MCF 10A (cell line): ENCODE data around the gene RBX1. TPM values are rescaled to one million over a fixed set of nuclear protein-coding genes. Genes with fewer than 3 reads are reported as not detected.

Experiments used
- BruUV-seq: library from RNA; stranded (reverse); fragments of 400-500 nt; replicated peaks from 2 replicates; lab custom pipeline; 2021; lab: Mats Ljungman, UMichigan
- CTCF ChIA-PET: fragments of 300-600 bp; sonication (Branson Sonifier 250); formaldehyde crosslinking; extraction: SDS; loops from one replicate; lab custom pipeline; 2021; ENCODE audit warnings: antibody characterized with exemption, inconsistent platforms; lab: Yijun Ruan, JAX
- POLR2A ChIA-PET: fragments of 300-600, 350-650 bp; sonication (Branson Sonifier 250); formaldehyde crosslinking; extraction: SDS; loops from one replicate; lab custom pipeline; 2020; ENCODE audit warnings: antibody characterized with exemption, inconsistent platforms; lab: Yijun Ruan, JAX
- DNase-seq: peaks from one replicate; pipeline ENCODE4 v3.0.0-alpha.2; 2018; ENCODE audit not compliant: unreplicated experiment
- H3K27ac Mint-ChIP-seq: one replicate; pipeline ENCODE4 v1.8.0; 2022; ENCODE audit warnings: mild to moderate bottlenecking, low read depth, mixed read lengths; ENCODE audit not compliant: unreplicated experiment
- H3K27me3 Mint-ChIP-seq: one replicate; pipeline ENCODE4 v1.8.0; 2022; ENCODE audit warnings: mixed read lengths; ENCODE audit not compliant: insufficient read depth, unreplicated experiment
- H3K36me3 Mint-ChIP-seq: one replicate; pipeline ENCODE4 v1.8.0; 2022; ENCODE audit warnings: mild to moderate bottlenecking, moderate library complexity, mixed read lengths; ENCODE audit not compliant: insufficient read depth, unreplicated experiment
- H3K4me1 Mint-ChIP-seq: one replicate; pipeline ENCODE4 v1.8.0; 2022; ENCODE audit warnings: mixed read lengths; ENCODE audit not compliant: insufficient read depth, unreplicated experiment
- H3K4me3 Mint-ChIP-seq: one replicate; pipeline ENCODE4 v1.8.0; 2022; ENCODE audit warnings: mild to moderate bottlenecking, moderate library complexity, mixed read lengths; ENCODE audit not compliant: unreplicated experiment
- H3K9me3 Mint-ChIP-seq: one replicate; pipeline ENCODE4 v1.8.0; 2022; ENCODE audit warnings: mixed read lengths; ENCODE audit not compliant: unreplicated experiment
- intact Hi-C: fragments of 100-400 bp; cut with micrococcal nuclease; formaldehyde crosslinking; loops from 2 replicates; pipeline ENCODE4 v1.14.1; 2022
- total RNA-seq: library from RNA; stranded (reverse); gene quantifications from 2 replicates; pipeline ENCODE4 v1.2.3, GENCODE V29; 2022
- TF ChIP-seq, protein P1 (sequence below): fragments of 200-600 bp; IDR thresholded peaks from one replicate; pipeline ENCODE4 v1.8.0; 2022; ENCODE audit warnings: antibody characterized with exemption, mild to moderate bottlenecking; ENCODE audit not compliant: unreplicated experiment

RBX1 gene
- total RNA-seq, 1 experiment from 2014 or later: 46.7 TPM

DNA sequence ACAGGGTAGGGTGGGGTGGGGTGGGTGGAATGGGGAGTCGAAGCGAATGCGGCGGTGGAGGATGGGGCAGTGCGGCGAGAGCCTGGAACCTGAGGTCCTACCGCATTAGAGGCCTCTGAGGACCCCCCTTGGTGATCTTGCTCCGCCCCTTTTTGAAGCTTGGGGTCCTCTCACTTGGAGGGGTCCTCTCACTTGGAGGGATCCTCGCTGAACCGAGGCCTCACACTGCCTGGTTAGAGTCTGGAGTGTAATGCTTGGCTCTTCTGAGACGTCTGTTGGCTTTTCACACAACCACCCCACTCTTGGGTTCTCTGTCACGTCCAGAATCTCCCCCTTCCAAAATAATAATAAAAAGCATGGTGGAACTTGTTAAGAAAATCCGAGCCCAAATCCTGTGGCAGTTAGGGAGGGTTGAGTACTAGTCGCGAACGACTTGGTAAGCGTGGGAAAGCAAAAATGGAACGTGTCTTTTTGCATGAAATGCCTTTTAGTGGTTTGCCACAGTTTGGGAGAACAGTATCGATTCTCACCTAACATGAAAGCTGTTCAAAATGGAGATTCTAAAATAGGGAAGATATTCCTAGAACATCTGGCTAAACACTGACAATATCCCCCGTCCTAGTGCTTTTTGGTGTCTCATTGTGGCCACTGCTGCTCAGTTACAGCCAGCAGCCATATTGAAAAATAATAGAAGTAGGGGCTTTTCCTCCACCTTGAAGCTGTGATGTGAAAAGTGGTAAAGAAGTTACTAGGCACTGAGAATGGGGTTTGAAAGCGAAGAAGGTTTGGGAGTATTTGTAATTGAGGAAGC is 822 bp downstream of the RBX1 start:
- intact Hi-C loops: loop anchor here (1.0 to 10.0 kb wide), 3 partner anchors 69 to 253 kb away; partner anchors contain the start of gene L3MBTL2
- POLR2A ChIA-PET: interaction anchor here (0.7 to 7.1 kb wide), 37 partner anchors 8 to 1469 kb away, joined by 3 to 231 read pairs (median 5); partner anchors contain the start of genes ATF4, EP300, PMM1 and RANGAP1
- TF ChIP-seq, protein P1, sequence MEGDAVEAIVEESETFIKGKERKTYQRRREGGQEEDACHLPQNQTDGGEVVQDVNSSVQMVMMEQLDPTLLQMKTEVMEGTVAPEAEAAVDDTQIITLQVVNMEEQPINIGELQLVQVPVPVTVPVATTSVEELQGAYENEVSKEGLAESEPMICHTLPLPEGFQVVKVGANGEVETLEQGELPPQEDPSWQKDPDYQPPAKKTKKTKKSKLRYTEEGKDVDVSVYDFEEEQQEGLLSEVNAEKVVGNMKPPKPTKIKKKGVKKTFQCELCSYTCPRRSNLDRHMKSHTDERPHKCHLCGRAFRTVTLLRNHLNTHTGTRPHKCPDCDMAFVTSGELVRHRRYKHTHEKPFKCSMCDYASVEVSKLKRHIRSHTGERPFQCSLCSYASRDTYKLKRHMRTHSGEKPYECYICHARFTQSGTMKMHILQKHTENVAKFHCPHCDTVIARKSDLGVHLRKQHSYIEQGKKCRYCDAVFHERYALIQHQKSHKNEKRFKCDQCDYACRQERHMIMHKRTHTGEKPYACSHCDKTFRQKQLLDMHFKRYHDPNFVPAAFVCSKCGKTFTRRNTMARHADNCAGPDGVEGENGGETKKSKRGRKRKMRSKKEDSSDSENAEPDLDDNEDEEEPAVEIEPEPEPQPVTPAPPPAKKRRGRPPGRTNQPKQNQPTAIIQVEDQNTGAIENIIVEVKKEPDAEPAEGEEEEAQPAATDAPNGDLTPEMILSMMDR: no peak
- peaks cover 32% of the 10 kb centered on the region for H3K36me3 Mint-ChIP-seq
- CTCF ChIA-PET: interaction anchor here (0.5 to 1.8 kb wide), 6 partner anchors 29 to 1662 kb away, joined by 3 to 10 read pairs (median 4); partner anchors contain the start of genes CHADL and POLDIP3
- no peaks in the 10 kb centered on the region for H3K9me3 Mint-ChIP-seq
- peak overlapping the region; percentile 98 for H3K4me3 Mint-ChIP-seq
- no peak for DNase-seq
- peak overlapping the region; percentile 99 for H3K27ac Mint-ChIP-seq
- BruUV-seq: TSS peak; percentile 52
- peaks cover 8% of the 10 kb centered on the region for H3K4me1 Mint-ChIP-seq
- no peaks in the 10 kb centered on the region for H3K27me3 Mint-ChIP-seq

DNA sequence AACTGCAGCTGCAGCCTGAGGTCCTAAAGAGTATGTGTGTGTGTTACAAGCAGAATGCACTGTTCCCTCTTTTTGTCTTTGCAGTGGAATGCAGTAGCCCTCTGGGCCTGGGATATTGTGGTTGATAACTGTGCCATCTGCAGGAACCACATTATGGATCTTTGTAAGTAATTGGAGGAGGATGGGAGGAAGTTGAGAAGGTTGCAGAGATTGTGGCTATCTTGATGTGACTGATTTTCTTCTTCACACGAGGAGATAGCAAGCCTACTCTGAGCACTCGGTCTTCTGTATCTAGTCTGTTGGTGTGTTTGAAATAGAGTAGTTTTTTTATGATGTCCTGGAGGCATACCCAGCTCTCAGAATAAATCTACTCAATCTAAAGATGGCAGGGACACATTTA is 2.3 kb downstream of the RBX1 start:
- H3K27me3 Mint-ChIP-seq: no peaks in the 10 kb centered on the region
- POLR2A ChIA-PET: interaction anchor here (0.7 to 7.1 kb wide), 5 partner anchors 19 to 1033 kb away, joined by 3 to 231 read pairs (median 30); partner anchors contain the start of gene EP300
- intact Hi-C loops: loop anchor here (10.0 kb wide), 1 partner anchor 251 kb away; the partner anchor contains the start of gene L3MBTL2
- CTCF ChIA-PET: interaction anchor here (0.6 kb wide), 1 partner anchor 117 kb away, joined by 3 read pairs; no protein-coding TSS in a partner anchor
- BruUV-seq: no TSS peak
- H3K36me3 Mint-ChIP-seq: peaks cover 42% of the 10 kb centered on the region
- DNase-seq: no peak
- no peaks in the 10 kb centered on the region for H3K9me3 Mint-ChIP-seq
- peak overlapping the region; percentile 98 for H3K4me3 Mint-ChIP-seq
- TF ChIP-seq, protein P1: no peak
- H3K4me1 Mint-ChIP-seq: peaks cover 8% of the 10 kb centered on the region
- peak overlapping the region; percentile 59 for H3K27ac Mint-ChIP-seq

DNA sequence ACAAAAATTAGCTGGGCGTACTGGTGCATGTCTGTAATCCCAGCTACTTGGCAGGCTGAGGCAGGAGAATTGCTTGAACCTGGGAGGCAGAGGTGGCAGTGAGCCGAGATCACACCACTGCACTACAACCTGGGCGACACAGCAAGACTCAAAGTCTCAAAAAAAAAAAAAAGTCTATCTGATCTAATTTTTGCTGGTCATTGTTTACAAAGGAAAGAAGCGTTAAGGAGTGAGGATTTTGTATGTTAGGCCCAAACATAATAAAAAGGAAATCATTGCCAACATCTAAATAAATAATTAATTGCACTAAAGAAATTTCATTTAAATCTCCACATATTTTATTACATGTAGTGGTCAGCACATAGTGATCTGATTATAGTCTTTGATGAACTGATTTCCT is 2.9 kb downstream of the RBX1 start:
- POLR2A ChIA-PET: interaction anchor here (3.8 to 7.1 kb wide), 3 partner anchors 68 to 145 kb away, joined by 30 to 231 read pairs (median 102); partner anchors contain the start of gene EP300
- TF ChIP-seq, protein P1: no peak
- Mint-ChIP-seq H3K27me3 (no peaks in the 10 kb centered on the region), H3K36me3 (peaks cover 48% of the 10 kb centered on the region), H3K9me3 (no peaks in the 10 kb centered on the region), H3K27ac (peak overlapping the region; percentile 59), H3K4me1 (peaks cover 8% of the 10 kb centered on the region), H3K4me3 (no peak overlapping the region)
- no peak for DNase-seq
- CTCF ChIA-PET: interaction anchor here (0.6 kb wide), 1 partner anchor 146 kb away, joined by 4 read pairs; no protein-coding TSS in a partner anchor
- BruUV-seq: no TSS peak
- intact Hi-C loops: loop anchor here (10.0 kb wide), 1 partner anchor 251 kb away; the partner anchor contains the start of gene L3MBTL2

DNA sequence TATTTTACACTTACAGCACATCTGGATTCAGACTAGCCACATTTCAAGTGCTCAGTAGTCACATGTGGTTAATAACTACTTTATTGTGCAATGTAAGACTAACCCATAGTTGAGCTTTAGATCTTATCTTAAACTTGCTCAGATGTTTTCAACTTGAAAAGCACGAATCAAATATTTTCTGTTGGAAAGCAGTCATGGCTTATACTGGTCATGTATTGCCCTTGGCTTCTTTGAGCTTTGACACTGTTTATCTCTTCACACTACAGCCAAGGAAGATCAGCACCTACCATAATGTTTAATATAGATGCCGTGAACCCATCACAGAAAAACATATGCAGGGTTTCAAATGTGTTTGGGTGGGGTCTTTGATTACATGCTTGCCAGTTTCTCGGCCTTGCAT is 4.4 kb downstream of the RBX1 start:
- H3K9me3 Mint-ChIP-seq: no peaks in the 10 kb centered on the region

More for the DNA sequence above, 4.4 kb downstream of the RBX1 start:
- TF ChIP-seq, protein P1: no peak
- peaks cover 8% of the 10 kb centered on the region for H3K4me1 Mint-ChIP-seq
- intact Hi-C loops: loop anchor here (10.0 kb wide), 1 partner anchor 249 kb away; the partner anchor contains the start of gene L3MBTL2
- ChIA-PET POLR2A (interaction anchor here (1.0 to 7.1 kb wide), 3 partner anchors 17 to 137 kb away, joined by 3 to 231 read pairs (median 4); partner anchors contain the start of gene EP300), CTCF (no interaction called here)
- BruUV-seq: no TSS peak
- peaks cover 54% of the 10 kb centered on the region for H3K36me3 Mint-ChIP-seq
- no peak for DNase-seq
- no peaks in the 10 kb centered on the region for H3K27me3 Mint-ChIP-seq
- no peak overlapping the region for H3K27ac Mint-ChIP-seq
- no peak overlapping the region for H3K4me3 Mint-ChIP-seq
